GM12891 (cell line): ENCODE data around the gene SYNPO2.
"Not testable (repeated sequence)": the region's sequence is repeated elsewhere in the genome, so short reads cannot be mapped to it uniquely, and the experiment has no call there.

Source experiments
- DNase-seq: peaks from one replicate; pipeline ENCODE4 v3.0.0; 2011; ENCODE audit warnings: low spot score; ENCODE audit not compliant: insufficient read length
- FAIRE-seq: peaks from 2 replicates; lab custom pipeline; 2011; peaks lifted over from hg19 to GRCh38; lab: Jason Lieb, UNC
- PAX5 ChIP-seq: IDR thresholded peaks from 2 replicates; pipeline ENCODE4 v1.6.1; 2011; ENCODE audit warnings: low read length, moderate library complexity, mild to moderate bottlenecking; ENCODE audit not compliant: insufficient read depth, severe bottlenecking
- POLR2A ChIP-seq: IDR thresholded peaks from 2 replicates; pipeline ENCODE4 v1.6.1; 2011; ENCODE audit warnings: low read depth, low read length, control low read depth
- POLR2AphosphoS5 ChIP-seq: IDR thresholded peaks from 2 replicates; pipeline ENCODE4 v1.6.1; 2011; ENCODE audit warnings: low read depth, low read length, control low read depth
- POU2F2 ChIP-seq: IDR thresholded peaks from 2 replicates; pipeline ENCODE4 v1.6.1; 2011; ENCODE audit warnings: low read depth, mild to moderate bottlenecking, control low read depth, low read length, moderate library complexity
- SPI1 ChIP-seq: IDR thresholded peaks from 2 replicates; pipeline ENCODE4 v1.6.1; 2011; ENCODE audit warnings: low read depth, low read length, control low read depth
- TAF1 ChIP-seq: IDR thresholded peaks from 2 replicates; pipeline ENCODE4 v1.6.1; 2011; ENCODE audit warnings: low read depth, low read length, control low read depth

The SYNPO2 gene

DNA sequence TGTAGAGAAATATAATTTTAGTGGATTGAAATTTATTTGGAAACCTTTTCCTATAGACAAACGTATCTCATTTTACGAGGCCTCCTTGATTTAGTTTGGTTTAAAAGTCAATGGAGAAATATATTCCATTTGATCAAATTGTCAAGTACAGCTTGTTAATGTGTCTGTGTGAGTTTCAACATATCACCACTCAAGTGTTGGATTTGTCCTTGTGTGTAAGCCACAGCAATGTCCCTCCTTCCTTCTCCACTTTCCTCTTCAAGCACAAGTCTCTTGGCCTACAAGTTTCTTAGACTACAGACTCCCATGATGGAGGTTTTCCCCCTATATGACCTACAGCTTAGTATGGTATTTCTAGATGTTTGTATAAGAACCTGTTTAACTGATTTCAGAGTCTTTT lies 104.7 kb downstream of the SYNPO2 start:
- DNase-seq = no peak
- FAIRE-seq = no peak
- TF ChIP-seq POU2F2 (no peak), TAF1 (no peak), SPI1 (no peak)

DNA sequence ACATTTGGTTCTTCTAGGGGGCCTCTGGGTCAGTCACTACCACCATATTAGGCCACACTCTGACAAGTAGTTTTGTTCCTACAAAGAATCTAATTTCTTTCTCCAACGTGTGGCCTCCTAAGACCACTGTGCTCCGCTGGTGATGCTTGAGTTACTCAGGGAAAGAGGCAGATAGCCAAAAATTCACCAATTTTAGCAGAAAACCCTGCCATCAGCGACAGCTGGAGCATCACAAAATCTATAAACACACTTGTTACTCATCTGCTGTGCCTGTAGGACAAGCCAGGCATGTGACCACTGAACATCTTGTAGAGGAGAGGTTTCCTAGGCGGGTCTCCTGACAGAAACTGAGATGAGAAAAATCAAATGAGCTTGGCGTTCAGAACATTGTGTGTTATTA lies 105.4 kb downstream of the SYNPO2 start:
- TF ChIP-seq POU2F2 (no peak), TAF1 (no peak), POLR2A (no peak), PAX5 (no peak), POLR2AphosphoS5 (no peak), SPI1 (no peak)
- FAIRE-seq = no peak
- no peak for DNase-seq

DNA sequence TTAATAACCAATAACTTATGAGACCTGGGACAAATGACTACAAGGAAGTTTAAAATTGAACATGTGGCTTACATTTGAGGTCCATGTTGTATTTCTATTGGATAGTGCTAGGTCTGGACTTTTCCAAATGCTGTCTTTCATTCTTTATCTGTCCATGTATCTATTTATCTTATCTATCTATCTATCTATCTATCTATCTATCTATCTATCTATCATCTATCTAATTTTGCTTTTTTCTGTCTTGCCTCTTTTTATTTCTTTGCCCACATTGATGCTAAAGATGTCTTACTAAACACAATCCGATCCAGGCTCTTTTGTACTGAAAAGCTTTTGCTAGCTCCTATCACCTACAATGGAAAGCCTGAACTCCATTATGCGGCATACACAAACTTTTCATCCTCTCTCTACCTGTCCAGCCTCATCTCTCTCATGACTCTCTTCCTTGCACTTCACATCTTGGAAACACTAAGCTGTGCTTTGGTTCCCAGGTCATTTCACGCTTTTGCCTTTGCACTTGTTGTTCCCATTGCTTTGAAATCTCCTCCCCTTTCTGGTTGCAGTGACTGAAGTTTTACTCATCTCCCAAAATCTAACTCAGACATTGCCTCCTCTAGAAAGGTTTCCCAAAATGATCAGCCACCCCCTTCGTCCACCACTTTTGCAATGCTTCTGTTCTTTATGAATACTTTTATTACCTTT lies 107.2 kb downstream of the SYNPO2 start:
- TF ChIP-seq POLR2AphosphoS5 (no peak), TAF1 (no peak), PAX5 (no peak), POLR2A (no peak), SPI1 (no peak), POU2F2 (no peak)
- DNase-seq = no peak
- no peak for FAIRE-seq

DNA sequence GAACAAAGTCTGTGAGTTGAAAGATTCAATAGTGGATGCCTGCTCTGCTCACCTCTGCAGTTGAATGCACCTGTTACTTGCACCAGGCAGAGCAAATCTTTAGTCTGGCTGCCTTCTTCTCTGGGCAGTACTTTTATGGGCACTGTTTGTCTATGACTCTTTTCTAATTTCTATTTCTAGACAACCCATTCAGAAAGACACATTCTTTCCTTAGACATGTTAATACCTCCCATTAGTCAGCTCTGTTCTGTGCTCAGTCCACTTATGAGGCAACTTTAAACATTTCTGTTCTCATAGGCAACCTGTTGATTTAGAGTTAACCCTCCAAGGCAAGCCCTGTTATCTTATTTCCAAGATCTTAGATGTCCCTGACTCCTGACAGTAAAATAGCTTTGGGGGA lies 108.9 kb downstream of the SYNPO2 start:
- no peak for DNase-seq
- no peak for TF ChIP-seq SPI1
- TF ChIP-seq POLR2AphosphoS5 = no peak
- TF ChIP-seq POLR2A = no peak
- no peak for TF ChIP-seq PAX5
- TF ChIP-seq POU2F2 = no peak
- no peak for TF ChIP-seq TAF1
- no peak for FAIRE-seq

DNA sequence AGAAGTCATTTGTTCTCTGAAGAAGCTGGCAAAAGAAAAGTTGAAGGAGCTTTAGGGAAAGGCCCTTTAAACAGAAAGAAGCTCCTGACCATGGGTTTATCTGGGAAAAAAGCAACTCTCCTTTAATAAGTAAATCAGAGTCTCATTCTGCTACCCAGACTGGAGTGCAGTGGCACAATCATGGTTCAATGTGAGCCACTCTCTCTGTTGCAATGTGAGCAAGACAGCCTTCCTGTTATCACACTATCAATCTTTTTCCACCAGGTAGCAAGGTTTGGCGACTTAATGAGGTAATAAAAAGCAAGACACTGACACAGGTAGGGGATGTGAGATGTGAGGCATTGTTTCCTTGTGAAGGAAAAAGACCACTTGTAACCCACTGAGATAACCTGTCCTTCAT lies 111.3 kb downstream of the SYNPO2 start:
- TF ChIP-seq TAF1 (no peak), POLR2A (no peak), POU2F2 (no peak), POLR2AphosphoS5 (no peak), SPI1 (no peak)
- DNase-seq (no peak), FAIRE-seq (no peak)

DNA sequence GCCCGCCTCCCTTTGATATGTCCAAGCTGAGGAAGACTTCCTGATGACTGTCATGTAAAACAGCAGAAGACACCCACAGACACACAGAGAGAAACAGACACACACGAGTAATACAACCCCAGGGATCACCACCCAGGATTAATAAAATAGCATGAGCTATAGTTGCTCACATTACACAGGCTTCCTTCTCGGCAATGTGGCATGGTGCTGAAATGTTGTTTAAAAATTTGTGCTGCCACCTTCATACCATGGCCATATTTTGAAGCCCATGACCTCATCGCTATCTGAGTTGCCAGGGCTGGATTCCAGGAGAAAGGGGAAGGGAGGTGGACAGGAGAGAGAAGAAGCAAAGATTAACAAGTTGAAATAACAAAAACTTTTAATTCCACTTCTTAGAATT lies 111.7 kb downstream of the SYNPO2 start:
- TF ChIP-seq PAX5 (no peak), TAF1 (no peak), POLR2A (no peak), POU2F2 (no peak), SPI1 (no peak), POLR2AphosphoS5 (no peak)
- DNase-seq (no peak), FAIRE-seq (no peak)

GRCh38 chr4:119002476-119002875 lies 113.8 kb downstream of the SYNPO2 start:
- DNase-seq (no peak), FAIRE-seq (no peak)
- TF ChIP-seq PAX5 (no peak), POLR2A (no peak), POU2F2 (no peak), SPI1 (no peak)

DNA sequence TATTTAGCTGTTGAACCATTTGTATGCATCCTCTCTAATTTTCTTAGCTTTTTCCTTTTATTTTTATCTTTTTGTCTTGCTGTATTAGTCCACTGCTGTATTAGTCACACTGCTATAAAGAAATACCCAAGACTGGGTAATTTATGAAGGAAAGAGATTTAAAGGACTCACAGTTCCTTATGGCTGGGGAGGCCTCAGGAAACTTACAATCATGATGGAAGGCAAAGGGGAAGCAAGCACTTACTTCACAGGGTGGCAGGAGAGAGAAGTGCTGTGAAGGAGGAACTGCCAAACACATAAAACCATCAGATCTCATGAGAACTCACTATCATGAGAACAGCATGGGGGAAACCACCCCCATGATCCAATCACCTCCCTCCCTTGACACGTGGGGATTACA lies 114.3 kb downstream of the SYNPO2 start:
- not testable (repeated sequence) for DNase-seq, FAIRE-seq

GRCh38 chr4:119005928-119006460 lies 117.3 kb downstream of the SYNPO2 start:
- DNase-seq (no peak), FAIRE-seq (no peak)
- no peak for TF ChIP-seq POU2F2
- no peak for TF ChIP-seq POLR2A
- no peak for TF ChIP-seq POLR2AphosphoS5
- no peak for TF ChIP-seq SPI1
- no peak for TF ChIP-seq TAF1
- no peak for TF ChIP-seq PAX5

GRCh38 chr4:119008761-119009160 lies 120.1 kb downstream of the SYNPO2 start:
- no peak for DNase-seq
- FAIRE-seq = no peak
- TF ChIP-seq TAF1 (no peak), POLR2A (no peak), PAX5 (no peak), POLR2AphosphoS5 (no peak), POU2F2 (no peak), SPI1 (no peak)

DNA sequence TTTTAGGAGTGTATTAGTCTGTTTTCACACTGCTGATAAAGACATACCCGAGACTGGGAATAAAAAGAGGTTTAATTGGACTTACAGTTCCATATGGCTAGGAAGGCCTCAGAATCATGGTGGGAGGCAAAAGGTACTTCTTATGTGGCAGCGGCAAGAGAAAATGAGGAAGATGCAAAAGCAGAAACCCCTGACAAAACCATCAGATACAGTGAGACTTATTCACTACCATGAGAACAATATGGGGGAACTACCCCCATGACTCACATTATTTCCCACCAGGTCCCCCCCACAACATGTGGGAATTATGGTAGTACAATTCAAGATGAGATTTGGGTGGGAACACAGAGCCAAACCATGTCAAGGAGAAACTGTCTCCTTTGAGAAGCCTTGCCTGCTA lies 121.6 kb downstream of the SYNPO2 start:
- not testable (repeated sequence) for FAIRE-seq, DNase-seq
